Caco-2 (cell line): ENCODE results near the gene C17orf113. TPM values are rescaled to one million over a fixed set of nuclear protein-coding genes. Genes with fewer than 3 reads are reported as not detected.

ENCODE experiments used
- BruUV-seq: library from RNA; stranded (reverse); fragments of 400-500 nt; replicated peaks from 2 replicates; lab custom pipeline; 2021; lab: Mats Ljungman, UMichigan
- CTCF ChIA-PET: fragments of 300-600 bp; sonication (Branson Sonifier 250); formaldehyde crosslinking; loops from one replicate; lab custom pipeline; 2022; ENCODE audit warnings: antibody characterized with exemption; lab: Charles Lee
- POLR2A ChIA-PET: fragments of 300-600 bp; sonication (Branson Sonifier 250); formaldehyde crosslinking; loops from one replicate; lab custom pipeline; 2022; ENCODE audit warnings: antibody characterized with exemption; lab: Charles Lee
- DNase-seq, 2 experiments: peaks; one replicate each; pipeline versions ENCODE4 v3.0.0 to v3.0.0-alpha.2; 2020 to 2022
- H3K27me3 ChIP-seq: replicated peaks from 2 replicates; pipeline ENCODE4 v1.6.0; 2011; ENCODE audit warnings: low read length; ENCODE audit not compliant: control insufficient read depth, insufficient read depth
- H3K36me3 ChIP-seq: 2 replicates; pipeline ENCODE4 v1.5.1; 2011; ENCODE audit warnings: low read length; ENCODE audit not compliant: control insufficient read depth, insufficient read depth
- H3K4me1 ChIP-seq: fragments of 250-450 bp; sonication (Bioruptor Pico); 2 replicates; pipeline ENCODE4 v1.5.1; 2020; ENCODE audit warnings: mild to moderate bottlenecking
- H3K4me3 ChIP-seq: 2 replicates; pipeline ENCODE4 v1.5.1; 2011; ENCODE audit warnings: low read depth, mild to moderate bottlenecking, control low read depth, low read length
- H3K9me3 ChIP-seq: fragments of 250-450 bp; sonication (Bioruptor Pico); 2 replicates; pipeline ENCODE4 v1.5.1; 2020; ENCODE audit warnings: mild to moderate bottlenecking, moderate library complexity
- H3K27ac Mint-ChIP-seq: one replicate; pipeline ENCODE4 v1.8.0; 2022; ENCODE audit warnings: mixed read lengths; ENCODE audit not compliant: unreplicated experiment
- H3K27me3 Mint-ChIP-seq: one replicate; pipeline ENCODE4 v1.8.0; 2022; ENCODE audit warnings: mixed read lengths; ENCODE audit not compliant: insufficient read depth, unreplicated experiment
- H3K36me3 Mint-ChIP-seq: one replicate; pipeline ENCODE4 v1.8.0; 2022; ENCODE audit warnings: mild to moderate bottlenecking, mixed read lengths; ENCODE audit not compliant: insufficient read depth, unreplicated experiment
- H3K4me1 Mint-ChIP-seq: one replicate; pipeline ENCODE4 v1.8.0; 2022; ENCODE audit warnings: low read depth, mixed read lengths; ENCODE audit not compliant: unreplicated experiment
- H3K4me3 Mint-ChIP-seq: one replicate; pipeline ENCODE4 v1.8.0; 2022; ENCODE audit warnings: mild to moderate bottlenecking, moderate library complexity, mixed read lengths; ENCODE audit not compliant: unreplicated experiment
- H3K9me3 Mint-ChIP-seq: one replicate; pipeline ENCODE4 v1.8.0; 2022; ENCODE audit warnings: mixed read lengths; ENCODE audit not compliant: unreplicated experiment
- CTCF ChIP-seq, 2 experiments: fragments of 200-600 bp in 1 of 2; IDR thresholded peaks; 1 replicate in 1 of 2; 2 replicates in 1 of 2; pipeline versions ENCODE4 v1.5.1 to v1.8.0; 2011 to 2022; ENCODE audit warnings: antibody characterized with exemption in 1 of 2, control low read depth in 1 of 2, inconsistent platforms in 1 of 2, low read depth in 1 of 2, low read length in 1 of 2, mild to moderate bottlenecking in 1 of 2, moderate library complexity in 1 of 2; ENCODE audit not compliant: insufficient read depth in 1 of 2, severe bottlenecking in 1 of 2, unreplicated experiment in 1 of 2
- intact Hi-C: fragments of 100-400 bp; cut with micrococcal nuclease; formaldehyde crosslinking; loops from one replicate; pipeline ENCODE4 v1.10.0; 2022; ENCODE audit not compliant: unreplicated experiment
- total RNA-seq: library from RNA; stranded (reverse); gene quantifications from 2 replicates; pipeline ENCODE4 v1.2.3, GENCODE V29; 2022

Gene C17orf113
- total RNA-seq, 1 experiment from 2014 or later = 4.7 TPM

GRCh38 chr17:42059815-42060214 lies 9.4 kb upstream of the C17orf113 start:
- H3K4me3 ChIP-seq = no peak overlapping the region
- Mint-ChIP-seq H3K4me1 (peaks cover 7% of the 10 kb centered on the region), H3K36me3 (no peaks in the 10 kb centered on the region), H3K27ac (no peak overlapping the region), H3K9me3 (no peaks in the 10 kb centered on the region), H3K4me3 (no peak overlapping the region), H3K27me3 (no peaks in the 10 kb centered on the region)
- no peak for TF ChIP-seq CTCF (IDR thresholded peaks at IDR 0.05; ENCODE audit: insufficient read depth in 1 of 2, low read depth in 1 of 2, low read length in 1 of 2, severe bottlenecking in 1 of 2, unreplicated experiment in 1 of 2)
- H3K27me3 ChIP-seq = no peaks in the 10 kb centered on the region
- ChIA-PET CTCF (no interaction called here), POLR2A (no interaction called here)
- H3K4me1 ChIP-seq = no peaks in the 10 kb centered on the region
- H3K9me3 ChIP-seq = no peaks in the 10 kb centered on the region
- no peak for DNase-seq
- H3K36me3 ChIP-seq = no peaks in the 10 kb centered on the region
- intact Hi-C loops = no loop called here
- no TSS peak for BruUV-seq

- H3K27me3 ChIP-seq = no peaks in the 10 kb centered on the region
- ChIA-PET POLR2A (no interaction called here), CTCF (interaction anchor here (1.0 kb wide), 1 partner anchor 27 kb away, joined by 5 read pairs; no protein-coding TSS in a partner anchor)
- H3K27ac Mint-ChIP-seq = no peak overlapping the region
- H3K4me1 Mint-ChIP-seq = peaks cover 8% of the 10 kb centered on the region
- no peaks in the 10 kb centered on the region for H3K4me1 ChIP-seq
- H3K9me3 Mint-ChIP-seq = no peaks in the 10 kb centered on the region
- no peak for TF ChIP-seq CTCF (IDR thresholded peaks at IDR 0.05; ENCODE audit: insufficient read depth in 1 of 2, low read depth in 1 of 2, low read length in 1 of 2, severe bottlenecking in 1 of 2, unreplicated experiment in 1 of 2)
- H3K36me3 ChIP-seq = no peaks in the 10 kb centered on the region
- H3K4me3 ChIP-seq = no peak overlapping the region
- intact Hi-C loops = no loop called here
- no peak overlapping the region for H3K4me3 Mint-ChIP-seq
- no peaks in the 10 kb centered on the region for H3K9me3 ChIP-seq
- no peak for DNase-seq
- H3K27me3 Mint-ChIP-seq = no peaks in the 10 kb centered on the region
- H3K36me3 Mint-ChIP-seq = no peaks in the 10 kb centered on the region
- BruUV-seq = no TSS peak
Measured at GRCh38 chr17:42058063-42058462, 7.7 kb upstream of the C17orf113 start.

- H3K9me3 ChIP-seq = no peaks in the 10 kb centered on the region
- Mint-ChIP-seq H3K36me3 (no peaks in the 10 kb centered on the region), H3K27ac (no peak overlapping the region), H3K4me1 (peaks cover 8% of the 10 kb centered on the region), H3K9me3 (no peaks in the 10 kb centered on the region), H3K27me3 (no peaks in the 10 kb centered on the region), H3K4me3 (no peak overlapping the region)
- ChIA-PET CTCF (interaction anchor here (1.4 kb wide), 1 partner anchor 8 kb away, joined by 3 read pairs; no protein-coding TSS in a partner anchor), POLR2A (no interaction called here)
- BruUV-seq = no TSS peak
- DNase-seq = no peak
- no peaks in the 10 kb centered on the region for H3K36me3 ChIP-seq
- no peaks in the 10 kb centered on the region for H3K27me3 ChIP-seq
- H3K4me1 ChIP-seq = no peaks in the 10 kb centered on the region
- intact Hi-C loops = no loop called here
- no peak overlapping the region for H3K4me3 ChIP-seq
- TF ChIP-seq CTCF (IDR thresholded peaks at IDR 0.05; ENCODE audit: insufficient read depth in 1 of 2, low read depth in 1 of 2, low read length in 1 of 2, severe bottlenecking in 1 of 2, unreplicated experiment in 1 of 2) = no peak
Measured at GRCh38 chr17:42056635-42057034, 6.2 kb upstream of the C17orf113 start.
